Gastroesophageal sphincter (tissue), 4 donors: ENCODE results near the gene C8G. TPM values are rescaled to one million over a fixed set of nuclear protein-coding genes. Genes with fewer than 3 reads are reported as not detected.

ENCODE experiments used
- ATAC-seq: fragments of 150-250 bp; one replicate; pipeline ENCODE4 v1.9.1; 2016; ENCODE audit warnings: mild to moderate bottlenecking, moderate library complexity
- H3K27ac ChIP-seq, 4 donors: fragments of 200-600 bp; sonication (generic) in 3 of 4; 1 replicate in 3 of 4; 2 replicates in 1 of 4; pipeline ENCODE4 v1.5.1; 2016 to 2019
- H3K27me3 ChIP-seq: fragments of 200-600 bp; sonication (generic); one replicate; pipeline ENCODE4 v1.5.1; 2019
- H3K36me3 ChIP-seq, 2 donors: fragments of 200-600 bp; sonication (generic); one replicate each; pipeline ENCODE4 v1.5.1; 2019; ENCODE audit warnings: control low read depth in 1 of 2
- H3K4me1 ChIP-seq, 3 donors: fragments of 200-600 bp; sonication (generic); 1 replicate in 2 of 3; 2 replicates in 1 of 3; pipeline ENCODE4 v1.5.1; 2016 to 2019; ENCODE audit warnings: control low read depth in 2 of 3
- H3K4me3 ChIP-seq, 2 donors: fragments of 200-600 bp; sonication (generic); one replicate each; pipeline ENCODE4 v1.5.1; 2019; ENCODE audit warnings: mild to moderate bottlenecking in 1 of 2, moderate library complexity in 1 of 2
- H3K9me3 ChIP-seq, 3 donors: fragments of 200-600 bp; sonication (generic); one replicate each; pipeline ENCODE4 v1.5.1; 2017 to 2019; ENCODE audit warnings: control low read depth in 2 of 3
- CTCF ChIP-seq, 4 experiments: fragments of 200-600 bp in 2 of 4; fragments of 450-650 bp in 2 of 4; sonication (generic) in 1 of 4; IDR thresholded peaks; one replicate each; pipeline ENCODE4 v1.5.1; 2017 to 2019; ENCODE audit warnings: antibody characterized with exemption in 4 of 4, mild to moderate bottlenecking in 2 of 4, moderate library complexity in 2 of 4
- EP300 ChIP-seq: sonication (generic); formaldehyde crosslinking; IDR thresholded peaks from one replicate; pipeline ENCODE4 v1.6.1; 2017; ENCODE audit warnings: antibody characterized with exemption, mild to moderate bottlenecking
- POLR2A ChIP-seq, 2 donors: fragments of 450-650 bp; IDR thresholded peaks; one replicate each; pipeline ENCODE4 v1.6.1; 2017; ENCODE audit warnings: antibody characterized with exemption in 2 of 2, mild to moderate bottlenecking in 2 of 2, moderate library complexity in 1 of 2
- POLR2AphosphoS5 ChIP-seq: sonication (generic); formaldehyde crosslinking; IDR thresholded peaks from one replicate; pipeline ENCODE4 v1.6.1; 2017; ENCODE audit warnings: antibody characterized with exemption
- WGBS, 2 donors: methylation state at CpG; one replicate each; pipeline ENCODE4 v1.1.5; 2018; ENCODE audit warnings: low coverage in 1 of 2; 5-methylcytosine and 5-hydroxymethylcytosine counted together
- total RNA-seq, 4 donors: library from RNA; depleted of rRNA; stranded (reverse); fragments of >200 nt; gene quantifications; one replicate each; pipeline ENCODE4 v1.1.0, GENCODE V29; 2016

C8G gene
- total RNA-seq, 4 donors from 2014 or later: not detected

- Histone ChIP-seq H3K9me3 (no peaks in the 10 kb centered on the region), H3K27ac (peak overlapping the region in 2 of 4 donors; percentile 64 to 76), H3K27me3 (no peaks in the 10 kb centered on the region), H3K36me3 (peaks cover 0 to 26% of the 10 kb centered on the region in 2 donors), H3K4me3 (no peak overlapping the region), H3K4me1 (peaks cover 2 to 39% (median 19%) of the 10 kb centered on the region in 3 donors)
- WGBS, 2 donors: 84 to 100% methylated on average over 1 to 5 of the region's 10 CpGs
- ATAC-seq: no peak
- no peak for TF ChIP-seq EP300
- TF ChIP-seq CTCF (IDR thresholded peaks at IDR 0.05): no peak
- TF ChIP-seq POLR2AphosphoS5: no peak
- TF ChIP-seq POLR2A (IDR thresholded peaks at IDR 0.05): no peak
Observed at GRCh38 chr9:136900556-136900955, 44.5 kb upstream of the C8G start.

GRCh38 chr9:136900988-136901515, 44.0 kb upstream of the C8G start:
- WGBS, 2 donors: 34 to 47% methylated on average over 8 to 11 of the region's 13 CpGs

GRCh38 chr9:136901516-136902258, 43.4 kb upstream of the C8G start:
- H3K27ac ChIP-seq: peak overlapping the region; percentile 19 to 76 (median 58)
- TF ChIP-seq CTCF (IDR thresholded peaks at IDR 0.05): no peak
- TF ChIP-seq EP300: no peak
- no peak for TF ChIP-seq POLR2A (IDR thresholded peaks at IDR 0.05)
- no peak for TF ChIP-seq POLR2AphosphoS5
- H3K4me3 ChIP-seq: peak overlapping the region in 1 of 2 donors; percentile 0
- H3K4me1 ChIP-seq: peaks cover 2 to 39% (median 19%) of the 10 kb centered on the region in 3 donors
- peaks cover 0 to 34% of the 10 kb centered on the region in 2 donors for H3K36me3 ChIP-seq
- H3K27me3 ChIP-seq: no peaks in the 10 kb centered on the region
- WGBS, 2 donors: 7 to 20% methylated on average over 3 to 5 of the region's 20 CpGs
- peak; percentile 46 for ATAC-seq
- no peaks in the 10 kb centered on the region for H3K9me3 ChIP-seq

More at GRCh38 chr9:136900988-136901515, 44.0 kb upstream of the C8G start:
- Histone ChIP-seq H3K36me3 (peaks cover 0 to 28% of the 10 kb centered on the region in 2 donors), H3K4me1 (peaks cover 2 to 39% (median 19%) of the 10 kb centered on the region in 3 donors), H3K27ac (peak overlapping the region in 3 of 4 donors; percentile 53 to 76 (median 64)), H3K9me3 (no peaks in the 10 kb centered on the region), H3K27me3 (no peaks in the 10 kb centered on the region), H3K4me3 (no peak overlapping the region)
- no peak for ATAC-seq
- no peak for TF ChIP-seq CTCF (IDR thresholded peaks at IDR 0.05)
- no peak for TF ChIP-seq POLR2AphosphoS5
- TF ChIP-seq POLR2A (IDR thresholded peaks at IDR 0.05): no peak

GRCh38 chr9:136902259-136902821, 42.7 kb upstream of the C8G start:
- Histone ChIP-seq H3K27ac (peak overlapping the region; percentile 19 to 76 (median 58)), H3K36me3 (peaks cover 0 to 41% of the 10 kb centered on the region in 2 donors), H3K9me3 (no peaks in the 10 kb centered on the region), H3K4me3 (peak overlapping the region in 1 of 2 donors; percentile 0), H3K4me1 (peaks cover 2 to 39% (median 19%) of the 10 kb centered on the region in 3 donors), H3K27me3 (no peaks in the 10 kb centered on the region)
- peak; percentile 69 for ATAC-seq
- TF ChIP-seq POLR2AphosphoS5: peak; percentile 8
- TF ChIP-seq EP300: no peak
- WGBS, 2 donors: 20 to 28% methylated on average over 7 to 10 of the region's 15 CpGs

GRCh38 chr9:136903041-136903554, 41.9 kb upstream of the C8G start:
- peaks cover 0 to 49% of the 10 kb centered on the region in 2 donors for H3K36me3 ChIP-seq
- TF ChIP-seq EP300 (no peak), CTCF (IDR thresholded peaks at IDR 0.05) (no peak), POLR2AphosphoS5 (no peak), POLR2A (IDR thresholded peaks at IDR 0.05) (no peak)
- 55 to 60% methylated on average over 3 to 12 of the region's 12 CpGs for WGBS, 2 donors
- no peak for ATAC-seq
- no peaks in the 10 kb centered on the region for H3K9me3 ChIP-seq
- H3K4me3 ChIP-seq: no peak overlapping the region
- peak overlapping the region in 3 of 4 donors; percentile 29 to 76 (median 64) for H3K27ac ChIP-seq
- peaks cover 2 to 39% (median 19%) of the 10 kb centered on the region in 3 donors for H3K4me1 ChIP-seq
- no peaks in the 10 kb centered on the region for H3K27me3 ChIP-seq
